Lower lobe of right lung (tissue), 2 donors: Measurements from ENCODE around the gene PTGFRN. TPM values are rescaled to one million over a fixed set of nuclear protein-coding genes. Genes with fewer than 3 reads are reported as not detected.

ENCODE experiments used
- ATAC-seq, 2 donors: fragments of 200-7000 bp; cut with Tn5 transposase; one replicate each; pipeline ENCODE4 v1.9.1; 2020 to 2022; ENCODE audit warnings: mild to moderate bottlenecking in 2 of 2, moderate library complexity in 2 of 2
- DNase-seq: peaks from one replicate; pipeline ENCODE4 v3.0.0-alpha.2; 2020
- H3K27ac ChIP-seq: fragments of 200-600 bp; one replicate; pipeline ENCODE4 v1.8.0; 2022
- H3K27me3 ChIP-seq: fragments of 200-600 bp; one replicate; pipeline ENCODE4 v1.8.0; 2022; ENCODE audit warnings: low read depth
- H3K36me3 ChIP-seq: fragments of 200-600 bp; one replicate; pipeline ENCODE4 v1.8.0; 2022; ENCODE audit warnings: mild to moderate bottlenecking
- H3K4me1 ChIP-seq: fragments of 200-600 bp; one replicate; pipeline ENCODE4 v1.8.0; 2022
- H3K4me3 ChIP-seq: fragments of 200-600 bp; one replicate; pipeline ENCODE4 v1.8.0; 2022; ENCODE audit warnings: mild to moderate bottlenecking
- H3K9me3 ChIP-seq: fragments of 200-600 bp; one replicate; pipeline ENCODE4 v1.8.0; 2022
- intact Hi-C: fragments of 100-400 bp; cut with DNase I; formaldehyde crosslinking; loops from one replicate; pipeline ENCODE4 v1.11.0; 2022
- total RNA-seq: library from RNA; stranded (reverse); fragmentation: NEBNext Ultra II Directional; extraction: Animal tissue kit (Norgen Biotek cat#: 25700); gene quantifications from one replicate; pipeline ENCODE4 v1.2.1, GENCODE V29; 2021
- TF ChIP-seq, protein P1 (sequence below): fragments of 200-600 bp; IDR thresholded peaks from one replicate; pipeline ENCODE4 v1.8.0; 2022; ENCODE audit warnings: antibody characterized with exemption, mild to moderate bottlenecking
- donor health status: DM: no; HTN: yes; CAD: no; lungs with severe emphysema.

Gene PTGFRN
- total RNA-seq, 1 donor from 2014 or later, result 31.1 TPM

- H3K27ac ChIP-seq, result no peak overlapping the region
- H3K27me3 ChIP-seq, result no peaks in the 10 kb centered on the region
- ATAC-seq (no peak), DNase-seq (no peak)
- intact Hi-C loops, result no loop called here
- H3K36me3 ChIP-seq, result no peaks in the 10 kb centered on the region
- no peak overlapping the region for H3K4me3 ChIP-seq
- no peaks in the 10 kb centered on the region for H3K4me1 ChIP-seq
- H3K9me3 ChIP-seq, result no peaks in the 10 kb centered on the region
- TF ChIP-seq, protein P1, sequence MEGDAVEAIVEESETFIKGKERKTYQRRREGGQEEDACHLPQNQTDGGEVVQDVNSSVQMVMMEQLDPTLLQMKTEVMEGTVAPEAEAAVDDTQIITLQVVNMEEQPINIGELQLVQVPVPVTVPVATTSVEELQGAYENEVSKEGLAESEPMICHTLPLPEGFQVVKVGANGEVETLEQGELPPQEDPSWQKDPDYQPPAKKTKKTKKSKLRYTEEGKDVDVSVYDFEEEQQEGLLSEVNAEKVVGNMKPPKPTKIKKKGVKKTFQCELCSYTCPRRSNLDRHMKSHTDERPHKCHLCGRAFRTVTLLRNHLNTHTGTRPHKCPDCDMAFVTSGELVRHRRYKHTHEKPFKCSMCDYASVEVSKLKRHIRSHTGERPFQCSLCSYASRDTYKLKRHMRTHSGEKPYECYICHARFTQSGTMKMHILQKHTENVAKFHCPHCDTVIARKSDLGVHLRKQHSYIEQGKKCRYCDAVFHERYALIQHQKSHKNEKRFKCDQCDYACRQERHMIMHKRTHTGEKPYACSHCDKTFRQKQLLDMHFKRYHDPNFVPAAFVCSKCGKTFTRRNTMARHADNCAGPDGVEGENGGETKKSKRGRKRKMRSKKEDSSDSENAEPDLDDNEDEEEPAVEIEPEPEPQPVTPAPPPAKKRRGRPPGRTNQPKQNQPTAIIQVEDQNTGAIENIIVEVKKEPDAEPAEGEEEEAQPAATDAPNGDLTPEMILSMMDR, result no peak
These were observed 87.9 kb downstream of the PTGFRN start for GRCh38 chr1:116997636-116998035.

DNA sequence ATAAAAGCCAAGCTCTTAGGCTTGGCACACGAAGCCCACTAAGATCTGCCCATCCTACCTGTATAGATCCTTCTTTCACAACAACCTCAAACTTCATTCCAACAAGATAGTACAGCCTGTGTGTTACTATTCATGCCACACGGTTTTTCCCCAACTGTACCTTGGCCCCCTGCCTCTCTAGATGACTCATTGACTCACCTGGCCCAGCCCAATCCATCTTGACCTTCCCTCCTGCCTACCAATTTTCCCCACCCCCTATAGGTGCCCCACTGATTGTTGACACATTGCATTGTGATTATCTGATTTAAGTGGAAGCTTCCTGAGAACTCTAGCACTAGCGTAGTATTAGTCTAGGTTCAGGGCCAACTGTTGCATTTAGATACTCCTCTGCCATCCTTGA is 89.9 kb downstream of the PTGFRN start:
- Histone ChIP-seq H3K9me3 (no peaks in the 10 kb centered on the region), H3K4me3 (no peak overlapping the region), H3K4me1 (no peaks in the 10 kb centered on the region), H3K36me3 (no peaks in the 10 kb centered on the region), H3K27ac (no peak overlapping the region), H3K27me3 (no peaks in the 10 kb centered on the region)
- TF ChIP-seq, protein P1, result no peak
- no peak for DNase-seq
- intact Hi-C loops, result no loop called here
- ATAC-seq, result no peak

DNA sequence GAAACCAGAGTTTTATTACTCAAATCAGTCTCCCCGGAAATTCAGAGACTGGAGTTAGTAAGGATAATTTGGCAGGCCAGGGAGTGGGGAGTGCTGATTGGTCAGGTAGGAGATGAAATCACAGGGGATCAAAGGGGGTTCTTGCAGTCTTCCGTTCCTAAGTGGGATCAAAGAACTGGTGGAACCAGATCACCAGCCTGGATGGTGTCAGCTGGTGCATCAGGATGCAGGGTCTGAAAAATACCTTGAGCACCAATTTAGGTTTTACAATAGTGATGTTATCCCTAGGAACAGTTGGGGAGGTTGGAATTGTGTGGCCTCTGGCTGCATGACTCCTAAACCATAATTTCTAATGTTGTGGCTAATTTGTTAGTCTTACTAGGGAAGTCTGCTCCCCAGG is 90.4 kb downstream of the PTGFRN start:
- intact Hi-C loops, result no loop called here
- no peaks in the 10 kb centered on the region for H3K9me3 ChIP-seq
- H3K4me1 ChIP-seq, result no peaks in the 10 kb centered on the region
- DNase-seq, result no peak
- no peak for ATAC-seq
- H3K27me3 ChIP-seq, result no peaks in the 10 kb centered on the region
- no peaks in the 10 kb centered on the region for H3K36me3 ChIP-seq
- no peak overlapping the region for H3K27ac ChIP-seq
- no peak overlapping the region for H3K4me3 ChIP-seq
- TF ChIP-seq, protein P1, result no peak

- ATAC-seq (peak; percentile 68 to 71), DNase-seq (no peak)
- Histone ChIP-seq H3K27me3 (no peaks in the 10 kb centered on the region), H3K4me1 (no peaks in the 10 kb centered on the region), H3K4me3 (peak within 1 kb of the TSS; percentile 22), H3K27ac (peak within 1 kb of the TSS; percentile 32), H3K36me3 (no peaks in the 10 kb centered on the region), H3K9me3 (no peaks in the 10 kb centered on the region)
- intact Hi-C loops, result no loop called here
- TF ChIP-seq, protein P1, result no peak
These were observed 91.7 kb downstream of the PTGFRN start, which contains the start of gene CD101 for GRCh38 chr1:117001254-117001927. CD101 (plus strand) TSS chr1:117001760; CDS start chr1:117001818, 58 bp downstream.

DNA sequence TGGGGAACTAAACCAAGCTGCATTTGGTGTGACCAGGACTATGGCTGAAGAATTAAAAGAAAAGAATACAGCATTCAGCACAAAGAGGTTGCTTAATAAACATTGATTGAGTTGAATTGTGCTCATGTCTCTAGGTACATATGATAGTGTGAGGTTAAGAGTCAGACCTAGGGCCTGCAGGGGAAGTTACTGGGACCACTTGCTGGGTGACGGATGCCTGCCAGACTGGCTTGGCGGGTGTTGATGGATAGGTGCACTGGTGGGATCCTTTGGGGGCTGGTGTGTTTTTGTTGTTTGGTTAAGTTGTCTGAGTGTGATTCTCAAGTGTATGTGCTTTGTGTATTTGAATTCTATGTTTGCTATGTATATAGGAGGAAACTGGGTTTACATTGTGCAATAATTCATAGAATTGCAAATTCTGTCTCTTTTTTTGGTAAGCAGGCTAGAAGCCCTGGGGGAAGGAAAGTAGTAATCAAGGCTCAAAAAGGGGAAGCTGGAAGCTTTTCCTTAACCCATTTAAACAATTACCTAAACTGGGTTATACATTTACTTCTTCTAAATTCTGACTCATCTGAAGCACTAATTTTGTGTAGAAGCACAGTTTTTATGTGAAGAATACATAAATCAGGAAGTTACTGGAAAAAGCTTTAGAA is 93.6 kb downstream of the PTGFRN start:
- TF ChIP-seq, protein P1, result no peak
- H3K27me3 ChIP-seq, result no peaks in the 10 kb centered on the region
- DNase-seq (no peak), ATAC-seq (peak; percentile 58 to 65)
- no peak overlapping the region for H3K4me3 ChIP-seq
- H3K27ac ChIP-seq, result peak overlapping the region; percentile 33
- no peaks in the 10 kb centered on the region for H3K9me3 ChIP-seq
- intact Hi-C loops, result no loop called here
- H3K4me1 ChIP-seq, result no peaks in the 10 kb centered on the region
- H3K36me3 ChIP-seq, result no peaks in the 10 kb centered on the region
